Measurements from ENCODE around the gene PIRT.

The PIRT gene

DNA sequence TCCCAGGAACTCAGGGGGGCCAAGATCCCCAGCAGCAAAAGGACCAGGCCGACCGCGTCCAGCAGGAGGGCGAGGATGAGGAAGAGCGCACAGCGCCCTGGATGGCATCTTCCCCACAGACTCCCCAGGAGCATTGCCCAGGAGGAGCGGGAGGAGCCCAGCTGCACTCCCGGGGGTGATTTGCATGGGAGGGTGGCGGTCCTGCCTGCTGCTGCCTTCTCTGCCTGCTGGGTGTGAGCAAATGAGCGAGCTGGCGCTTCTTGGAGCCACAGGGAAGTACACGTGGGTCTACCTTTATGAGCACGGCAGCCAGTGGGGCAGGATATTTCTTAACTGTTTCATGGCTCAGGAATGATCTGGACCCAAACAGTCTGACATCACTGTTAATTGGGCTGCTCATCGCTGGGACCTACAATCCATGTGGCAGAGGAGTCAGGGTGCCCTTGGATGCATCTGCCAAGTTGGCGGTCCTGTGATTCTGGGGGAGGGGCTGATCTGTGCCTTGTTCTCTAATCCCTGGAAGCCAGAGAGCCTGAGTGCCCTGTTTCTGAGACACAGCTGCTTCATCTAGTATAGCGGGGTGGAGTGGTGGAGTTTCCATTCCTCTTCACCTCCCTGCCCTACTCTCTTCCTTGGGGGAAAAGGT lies 33.9 kb downstream of the PIRT start, which contains the start of gene TMEM238L:
Gene TMEM238L (minus strand): TSS at position 270 of the 646 bp plus-strand sequence. CDS start 136 bp downstream, at position 134.
- no CpG with 5 or more reads among the region's 16 CpGs for WGBS (ENCODE audit: insufficient coverage, insufficient read length)
- no peak for DNase-seq (ENCODE audit: low read depth, low spot score)
- Histone ChIP-seq H3K27ac (ENCODE audit: low read length) (no peak within 1 kb of the TSS), H3K27me3 (ENCODE audit: control insufficient read depth, insufficient read depth, low read length) (no peaks in the 10 kb centered on the region), H3K4me3 (ENCODE audit: low read length) (no peak within 1 kb of the TSS), H3K4me1 (ENCODE audit: control insufficient read depth, insufficient read depth, low read length) (0 out of 2 replicates have a peak, but pooled peaks cover 2% of the 10 kb centered on the region), H3K9me3 (ENCODE audit: control insufficient read depth, insufficient read depth, low read length) (no peaks in the 10 kb centered on the region), H3K36me3 (ENCODE audit: control insufficient read depth, insufficient read depth, low read length) (no peaks in the 10 kb centered on the region)

DNA sequence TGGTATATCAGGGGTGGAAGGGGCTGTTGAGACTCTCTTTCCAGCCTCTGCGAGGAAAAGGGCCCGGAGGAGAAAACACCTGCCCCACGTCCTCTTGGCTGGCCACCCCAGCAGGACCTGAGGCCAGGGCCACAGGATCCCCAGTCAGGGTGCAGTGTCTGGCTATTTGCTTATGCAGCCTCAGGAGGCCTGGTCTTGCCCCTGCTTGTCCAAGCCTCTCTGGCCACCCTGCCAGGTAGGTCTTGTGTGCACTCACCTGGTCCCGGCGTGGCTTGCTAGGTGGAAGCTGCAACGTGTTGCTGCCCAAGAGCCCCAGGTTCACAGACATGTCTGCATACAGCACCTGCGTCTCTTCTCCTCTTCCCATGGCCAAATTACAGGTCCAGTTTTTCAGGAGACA lies 34.5 kb downstream of the PIRT start:
- H3K27ac ChIP-seq (ENCODE audit: low read length), result no peak overlapping the region
- no peaks in the 10 kb centered on the region for H3K9me3 ChIP-seq (ENCODE audit: control insufficient read depth, insufficient read depth, low read length)
- no peak overlapping the region for H3K4me3 ChIP-seq (ENCODE audit: low read length)
- H3K27me3 ChIP-seq (ENCODE audit: control insufficient read depth, insufficient read depth, low read length), result no peaks in the 10 kb centered on the region
- no CpG with 5 or more reads among the region's 7 CpGs for WGBS (ENCODE audit: insufficient coverage, insufficient read length)
- no peak for DNase-seq (ENCODE audit: low read depth, low spot score)
- 0 out of 2 replicates have a peak, but pooled peaks cover 2% of the 10 kb centered on the region for H3K4me1 ChIP-seq (ENCODE audit: control insufficient read depth, insufficient read depth, low read length)
- no peaks in the 10 kb centered on the region for H3K36me3 ChIP-seq (ENCODE audit: control insufficient read depth, insufficient read depth, low read length)

DNA sequence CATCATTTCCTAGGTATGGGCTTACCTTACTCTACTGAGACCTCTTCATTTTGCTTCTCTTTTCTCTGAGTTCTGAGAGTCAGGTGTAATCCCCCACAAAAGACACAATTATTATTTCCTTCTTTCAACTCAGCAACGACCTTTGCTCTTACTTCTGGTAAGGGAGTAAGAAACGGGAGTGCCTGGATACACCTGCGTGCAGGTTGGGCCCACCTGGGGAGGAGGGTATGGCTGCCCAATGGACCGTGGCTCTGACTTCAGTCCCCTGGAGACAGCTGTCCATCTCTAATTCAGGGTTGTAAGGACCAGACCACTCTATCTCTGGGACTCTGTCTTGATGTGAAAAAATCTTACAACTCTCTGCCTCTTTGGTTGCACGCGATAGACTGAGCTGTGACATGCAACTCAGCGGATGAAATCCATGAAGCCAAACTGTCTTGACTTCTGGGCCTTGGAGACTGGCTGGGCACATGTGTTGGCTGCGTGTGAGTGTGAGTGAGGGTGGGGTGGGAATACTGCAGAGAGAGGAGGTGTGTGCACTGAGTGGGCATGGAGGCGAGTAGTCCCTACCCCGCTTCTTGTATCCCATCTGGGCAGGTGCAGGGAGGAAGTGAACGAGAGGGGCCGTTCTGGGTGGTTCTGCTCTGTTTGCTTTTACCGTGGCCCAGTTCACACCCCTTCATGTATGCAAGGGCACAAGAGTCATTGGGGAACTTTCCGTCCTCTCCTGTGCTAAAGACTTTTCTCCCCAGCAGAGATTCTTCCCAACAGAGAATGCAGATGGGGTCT lies 35.2 kb downstream of the PIRT start:
- Histone ChIP-seq H3K4me1 (ENCODE audit: control insufficient read depth, insufficient read depth, low read length) (0 out of 2 replicates have a peak, but pooled peaks cover 2% of the 10 kb centered on the region), H3K36me3 (ENCODE audit: control insufficient read depth, insufficient read depth, low read length) (no peaks in the 10 kb centered on the region), H3K4me3 (ENCODE audit: low read length) (no peak overlapping the region), H3K27ac (ENCODE audit: low read length) (no peak overlapping the region), H3K27me3 (ENCODE audit: control insufficient read depth, insufficient read depth, low read length) (no peaks in the 10 kb centered on the region), H3K9me3 (ENCODE audit: control insufficient read depth, insufficient read depth, low read length) (no peaks in the 10 kb centered on the region)
- DNase-seq (ENCODE audit: low read depth, low spot score), result no peak
- no CpG with 5 or more reads among the region's 14 CpGs for WGBS (ENCODE audit: insufficient coverage, insufficient read length)

DNA sequence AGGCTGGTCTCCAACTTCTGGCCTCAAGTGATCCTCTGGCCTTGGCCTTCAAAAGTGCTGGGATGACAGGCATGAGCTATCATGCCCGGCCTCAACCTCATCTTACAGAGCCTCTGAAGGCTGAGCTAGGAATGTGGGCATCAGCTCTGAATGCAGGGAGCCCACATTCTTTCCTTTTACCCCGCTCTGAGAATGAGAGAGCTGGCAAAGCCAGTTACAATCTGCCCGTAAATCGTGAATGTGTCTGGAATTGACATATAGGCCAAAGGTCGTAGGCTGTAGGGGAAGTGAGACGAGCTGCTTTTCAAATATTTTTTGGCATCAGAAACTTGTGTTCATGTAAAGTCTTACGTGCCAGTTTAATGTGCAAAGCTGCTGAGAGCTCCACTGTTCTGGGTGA lies 38.5 kb downstream of the PIRT start:
- Histone ChIP-seq H3K4me3 (ENCODE audit: low read length) (no peak overlapping the region), H3K4me1 (ENCODE audit: control insufficient read depth, insufficient read depth, low read length) (no peaks in the 10 kb centered on the region), H3K27me3 (ENCODE audit: control insufficient read depth, insufficient read depth, low read length) (no peaks in the 10 kb centered on the region), H3K9me3 (ENCODE audit: control insufficient read depth, insufficient read depth, low read length) (no peaks in the 10 kb centered on the region), H3K27ac (ENCODE audit: low read length) (no peak overlapping the region), H3K36me3 (ENCODE audit: control insufficient read depth, insufficient read depth, low read length) (no peaks in the 10 kb centered on the region)
- no CpG with 5 or more reads among the region's 7 CpGs for WGBS (ENCODE audit: insufficient coverage, insufficient read length)
- DNase-seq (ENCODE audit: low read depth, low spot score), result no peak

DNA sequence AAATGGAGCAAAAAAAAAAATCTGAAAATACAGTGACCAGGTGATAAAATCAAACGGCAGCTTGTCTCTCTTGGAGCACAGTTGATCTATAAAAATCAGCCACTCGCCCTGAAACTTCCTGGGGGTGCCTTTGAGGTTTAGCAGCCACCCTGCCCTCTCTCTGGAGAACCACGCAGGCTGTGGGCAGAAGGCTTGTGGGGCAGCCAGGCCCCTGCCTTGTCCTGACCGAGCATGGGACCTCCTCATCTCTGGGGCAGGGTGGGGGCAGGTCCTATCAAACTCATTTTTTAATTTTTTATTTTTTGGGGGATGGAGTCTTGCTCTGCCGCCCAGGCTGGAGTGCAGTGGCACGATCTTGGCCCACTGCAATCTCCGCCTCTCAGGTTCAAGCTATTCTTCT lies 39.0 kb downstream of the PIRT start:
- Histone ChIP-seq H3K4me1 (ENCODE audit: control insufficient read depth, insufficient read depth, low read length) (no peaks in the 10 kb centered on the region), H3K27ac (ENCODE audit: low read length) (no peak overlapping the region), H3K4me3 (ENCODE audit: low read length) (no peak overlapping the region), H3K36me3 (ENCODE audit: control insufficient read depth, insufficient read depth, low read length) (no peaks in the 10 kb centered on the region), H3K9me3 (ENCODE audit: control insufficient read depth, insufficient read depth, low read length) (no peaks in the 10 kb centered on the region), H3K27me3 (ENCODE audit: control insufficient read depth, insufficient read depth, low read length) (no peaks in the 10 kb centered on the region)
- WGBS (ENCODE audit: insufficient coverage, insufficient read length), result no CpG with 5 or more reads among the region's 7 CpGs
- no peak for DNase-seq (ENCODE audit: low read depth, low spot score)

DNA sequence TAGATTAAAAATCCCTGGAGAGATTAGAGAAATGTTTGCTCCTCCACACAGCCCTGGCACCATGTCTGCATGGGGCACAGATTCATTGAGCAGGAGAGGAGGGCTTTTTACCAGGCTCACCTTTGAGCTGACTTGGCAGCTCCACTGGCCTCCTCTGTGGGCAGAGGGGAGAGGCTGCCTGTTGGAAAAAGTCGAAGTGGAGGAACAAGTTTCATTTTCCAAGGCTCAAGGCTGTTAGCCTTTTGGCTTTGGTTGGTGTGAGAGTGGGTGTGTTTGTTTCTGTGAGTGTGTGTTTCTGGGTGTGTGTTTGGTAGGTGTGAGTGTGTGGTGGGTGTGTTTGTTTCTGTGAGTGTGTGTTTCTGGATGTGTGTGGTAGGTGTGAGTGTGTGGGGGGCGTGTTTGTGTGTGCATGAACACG lies 39.5 kb downstream of the PIRT start:
- Histone ChIP-seq H3K27ac (ENCODE audit: low read length) (no peak overlapping the region), H3K4me1 (ENCODE audit: control insufficient read depth, insufficient read depth, low read length) (no peaks in the 10 kb centered on the region), H3K4me3 (ENCODE audit: low read length) (no peak overlapping the region), H3K9me3 (ENCODE audit: control insufficient read depth, insufficient read depth, low read length) (no peaks in the 10 kb centered on the region), H3K27me3 (ENCODE audit: control insufficient read depth, insufficient read depth, low read length) (no peaks in the 10 kb centered on the region), H3K36me3 (ENCODE audit: control insufficient read depth, insufficient read depth, low read length) (no peaks in the 10 kb centered on the region)
- no peak for DNase-seq (ENCODE audit: low read depth, low spot score)
- WGBS (ENCODE audit: insufficient coverage, insufficient read length), result 100% methylated on average over 2 of the region's 3 CpGs

DNA sequence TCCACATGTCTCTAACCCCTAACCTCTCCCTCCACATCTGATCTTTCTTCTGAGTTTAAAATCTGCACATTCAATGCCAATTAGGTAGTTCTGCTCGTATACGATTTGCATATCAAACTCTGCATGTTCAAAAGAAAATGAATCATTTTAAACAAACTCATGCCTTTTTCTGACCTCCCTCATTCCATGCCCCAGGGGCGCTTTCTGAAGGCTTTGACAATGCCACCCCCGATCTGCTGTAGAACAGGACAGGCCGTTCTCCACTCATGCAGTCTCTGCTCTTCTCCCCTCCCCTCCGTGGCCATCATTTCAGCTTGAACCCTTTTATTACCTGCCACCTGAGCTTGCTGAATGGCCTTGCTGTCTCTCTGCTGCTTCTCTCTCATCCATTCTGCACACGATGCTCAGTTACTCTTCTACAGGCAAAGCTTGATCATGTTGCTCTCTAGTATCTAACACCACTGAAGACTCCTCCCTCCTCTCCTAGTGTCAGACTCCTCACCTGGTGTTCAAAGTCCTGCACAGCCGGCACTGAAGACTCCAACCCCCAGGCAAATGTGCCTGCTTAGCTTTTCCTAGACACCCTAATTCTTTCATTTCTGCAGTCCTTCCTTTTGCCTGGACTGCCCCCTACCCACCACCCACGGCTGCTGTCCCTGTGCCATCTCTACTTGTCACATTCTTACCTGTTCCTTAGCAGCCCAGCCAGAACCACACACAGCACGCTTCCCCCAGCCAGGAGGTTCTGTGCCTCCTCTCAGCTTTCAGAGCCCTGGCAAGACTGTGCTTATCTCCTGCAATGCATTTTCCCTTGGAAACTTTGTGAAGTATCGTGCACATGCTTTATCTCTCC lies 40.2 kb downstream of the PIRT start:
- no CpG with 5 or more reads among the region's 11 CpGs for WGBS (ENCODE audit: insufficient coverage, insufficient read length)
- Histone ChIP-seq H3K36me3 (ENCODE audit: control insufficient read depth, insufficient read depth, low read length) (no peaks in the 10 kb centered on the region), H3K4me1 (ENCODE audit: control insufficient read depth, insufficient read depth, low read length) (no peaks in the 10 kb centered on the region), H3K4me3 (ENCODE audit: low read length) (no peak overlapping the region), H3K27ac (ENCODE audit: low read length) (no peak overlapping the region), H3K9me3 (ENCODE audit: control insufficient read depth, insufficient read depth, low read length) (no peaks in the 10 kb centered on the region), H3K27me3 (ENCODE audit: control insufficient read depth, insufficient read depth, low read length) (no peaks in the 10 kb centered on the region)
- DNase-seq (ENCODE audit: low read depth, low spot score), result no peak

DNA sequence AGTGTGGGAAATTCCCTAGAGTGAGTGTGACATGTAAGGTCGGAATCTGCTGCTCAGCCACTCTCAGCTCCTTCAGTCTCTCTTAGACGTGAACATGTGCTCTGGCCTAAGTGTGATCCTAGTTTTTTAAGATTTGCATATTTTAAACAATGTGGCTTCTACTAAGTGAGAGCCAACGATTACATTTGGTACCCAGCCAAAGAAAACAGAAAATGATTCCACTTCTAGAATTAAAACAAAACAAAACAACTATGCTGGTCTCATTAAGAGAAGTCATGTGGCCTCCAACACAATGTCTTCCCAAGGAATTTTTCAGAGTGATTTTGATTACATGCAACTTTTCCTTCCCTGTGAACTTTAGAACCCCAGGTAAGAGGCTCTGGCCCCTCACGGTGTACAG lies 44.1 kb downstream of the PIRT start:
- H3K9me3 ChIP-seq (ENCODE audit: control insufficient read depth, insufficient read depth, low read length), result no peaks in the 10 kb centered on the region
- no peaks in the 10 kb centered on the region for H3K36me3 ChIP-seq (ENCODE audit: control insufficient read depth, insufficient read depth, low read length)
- H3K27ac ChIP-seq (ENCODE audit: low read length), result no peak overlapping the region
- no peak overlapping the region for H3K4me3 ChIP-seq (ENCODE audit: low read length)
- no peaks in the 10 kb centered on the region for H3K27me3 ChIP-seq (ENCODE audit: control insufficient read depth, insufficient read depth, low read length)
- no peak for DNase-seq (ENCODE audit: low read depth, low spot score)
- no CpG with 5 or more reads among the region's 4 CpGs for WGBS (ENCODE audit: insufficient coverage, insufficient read length)
- no peaks in the 10 kb centered on the region for H3K4me1 ChIP-seq (ENCODE audit: control insufficient read depth, insufficient read depth, low read length)

DNA sequence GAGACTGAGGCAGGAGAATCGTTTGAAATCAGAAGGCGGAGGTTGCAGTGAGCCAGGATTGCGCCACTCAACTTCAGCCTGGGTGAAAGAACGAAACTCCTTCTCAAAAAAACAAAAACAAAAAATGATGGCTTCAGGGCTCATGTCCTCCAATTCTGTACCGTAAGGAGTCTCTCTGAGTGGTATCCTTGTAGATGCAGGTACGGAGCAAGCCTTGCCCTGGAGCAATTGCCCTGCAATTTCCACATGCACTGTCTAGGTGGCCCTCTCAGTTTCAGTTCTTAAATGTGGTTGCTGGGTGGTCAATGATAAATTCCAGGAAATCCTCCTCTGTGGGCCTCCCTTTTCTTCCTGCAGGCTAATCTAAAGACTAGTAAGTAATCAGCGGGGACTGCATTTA lies 44.6 kb downstream of the PIRT start:
- H3K36me3 ChIP-seq (ENCODE audit: control insufficient read depth, insufficient read depth, low read length), result no peaks in the 10 kb centered on the region
- DNase-seq (ENCODE audit: low read depth, low spot score), result no peak
- H3K27me3 ChIP-seq (ENCODE audit: control insufficient read depth, insufficient read depth, low read length), result no peaks in the 10 kb centered on the region
- no peak overlapping the region for H3K4me3 ChIP-seq (ENCODE audit: low read length)
- H3K27ac ChIP-seq (ENCODE audit: low read length), result no peak overlapping the region
- no CpG with 5 or more reads among the region's 7 CpGs for WGBS (ENCODE audit: insufficient coverage, insufficient read length)
- no peaks in the 10 kb centered on the region for H3K4me1 ChIP-seq (ENCODE audit: control insufficient read depth, insufficient read depth, low read length)
- no peaks in the 10 kb centered on the region for H3K9me3 ChIP-seq (ENCODE audit: control insufficient read depth, insufficient read depth, low read length)

DNA sequence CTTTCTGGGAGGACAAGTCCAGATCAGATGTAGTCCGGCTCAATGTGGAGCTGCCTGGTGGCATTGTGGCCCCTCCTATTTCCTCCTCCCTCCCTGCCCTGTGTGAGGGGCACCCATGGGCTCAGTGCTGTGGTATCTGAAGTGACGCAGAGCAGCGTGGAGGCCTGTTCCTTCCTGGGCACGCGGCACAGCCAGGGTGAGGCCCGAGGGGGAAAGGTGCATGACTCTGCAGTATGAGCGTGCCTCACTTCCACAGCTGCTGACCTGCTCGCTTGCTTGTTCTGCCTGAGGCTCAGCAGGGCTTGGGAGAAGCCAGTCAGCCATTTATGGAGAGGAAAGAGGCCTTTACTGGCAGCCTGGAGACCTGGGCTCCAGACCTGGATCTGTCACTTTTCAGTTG lies 45.7 kb downstream of the PIRT start:
- no peaks in the 10 kb centered on the region for H3K9me3 ChIP-seq (ENCODE audit: control insufficient read depth, insufficient read depth, low read length)
- no peak overlapping the region for H3K4me3 ChIP-seq (ENCODE audit: low read length)
- H3K4me1 ChIP-seq (ENCODE audit: control insufficient read depth, insufficient read depth, low read length), result no peaks in the 10 kb centered on the region
- no peak for DNase-seq (ENCODE audit: low read depth, low spot score)
- no CpG with 5 or more reads among the region's 8 CpGs for WGBS (ENCODE audit: insufficient coverage, insufficient read length)
- no peaks in the 10 kb centered on the region for H3K27me3 ChIP-seq (ENCODE audit: control insufficient read depth, insufficient read depth, low read length)
- no peak overlapping the region for H3K27ac ChIP-seq (ENCODE audit: low read length)
- no peaks in the 10 kb centered on the region for H3K36me3 ChIP-seq (ENCODE audit: control insufficient read depth, insufficient read depth, low read length)
